RPMI8226 (cell line): Measurements from ENCODE around the gene DUOX1.
"Not testable (repeated sequence)": the region's sequence is repeated elsewhere in the genome, so short reads cannot be mapped to it uniquely, and the experiment has no call there.

Experiments used
- DNase-seq: peaks from one replicate; pipeline ENCODE4 v3.0.0-alpha.2; 2015

DUOX1 gene

DNA sequence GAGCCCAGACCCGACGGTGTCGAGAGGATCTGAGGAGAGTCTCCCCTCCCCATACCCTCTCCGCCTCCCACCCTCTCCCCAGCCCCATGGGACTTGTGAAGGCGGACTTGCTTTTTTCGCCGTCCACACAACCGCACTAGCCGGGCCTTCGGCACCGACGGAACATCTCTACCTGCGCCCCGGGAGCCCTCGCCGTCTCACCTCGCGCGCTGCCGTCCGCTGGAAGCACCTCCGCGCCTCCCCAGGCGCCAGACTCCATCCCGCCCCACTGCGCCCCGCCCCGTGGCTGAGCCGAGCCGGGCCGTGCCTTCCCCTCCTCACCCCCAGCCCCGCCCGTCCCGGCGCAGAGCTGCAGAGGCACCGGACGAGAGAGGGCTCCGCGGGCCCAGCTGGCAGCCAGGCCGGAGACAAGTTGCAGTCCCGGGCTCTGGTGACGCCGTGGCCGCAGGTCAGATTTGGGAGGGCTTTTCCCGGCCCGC, at the start of gene DUOX1, which contains the start of gene DUOXA1:
DUOX1 (plus strand) TSS at position 344 of the 479 bp plus-strand sequence. CDS start 1,973 bp downstream, outside the sequence.
DUOXA1 (minus strand) TSS at position 229 of the 479 bp plus-strand sequence. CDS start 6,865 bp downstream, outside the sequence.
- no peak for DNase-seq

DNA sequence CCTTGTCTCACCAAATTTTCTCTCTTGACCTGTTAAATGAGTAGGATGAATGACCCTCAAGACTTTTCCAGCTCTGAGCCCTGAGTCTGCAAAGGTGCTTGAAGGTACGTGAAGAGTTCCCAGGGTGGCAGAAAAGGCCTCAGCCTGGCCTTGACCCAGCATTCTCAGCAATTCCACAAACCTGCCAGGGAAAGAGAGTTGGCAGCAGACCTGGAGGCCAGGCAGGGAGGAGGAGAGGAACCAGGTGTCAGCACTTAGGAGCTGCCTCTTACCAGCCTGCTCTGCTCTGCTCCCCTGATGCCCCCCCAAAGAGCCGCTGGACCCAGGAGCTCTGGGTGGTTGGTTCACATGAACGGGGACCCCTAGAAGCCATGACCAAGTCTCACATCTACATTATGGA, 49.2 kb upstream of the DUOX1 start:
- DNase-seq = not testable (repeated sequence)

DNA sequence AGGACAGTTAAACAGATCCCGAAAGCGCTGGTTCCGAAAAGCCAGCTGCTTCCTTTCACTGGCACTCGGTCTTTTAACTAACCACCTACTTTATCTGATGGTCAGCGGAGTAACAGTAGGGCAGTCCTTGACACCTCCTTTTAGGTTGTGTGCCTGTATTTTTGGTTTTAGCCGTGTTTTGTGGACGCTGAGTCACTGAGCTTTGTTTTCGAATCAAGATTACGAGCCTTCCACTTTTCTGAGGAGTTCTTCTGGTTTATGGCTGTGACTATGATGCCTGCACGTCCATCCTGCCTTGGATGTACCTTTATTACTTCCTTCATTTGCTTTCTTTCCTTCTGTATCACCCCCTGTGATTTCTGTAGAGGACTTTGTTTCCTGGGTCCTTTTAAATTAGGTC, 47.4 kb upstream of the DUOX1 start:
- not testable (repeated sequence) for DNase-seq

DNA sequence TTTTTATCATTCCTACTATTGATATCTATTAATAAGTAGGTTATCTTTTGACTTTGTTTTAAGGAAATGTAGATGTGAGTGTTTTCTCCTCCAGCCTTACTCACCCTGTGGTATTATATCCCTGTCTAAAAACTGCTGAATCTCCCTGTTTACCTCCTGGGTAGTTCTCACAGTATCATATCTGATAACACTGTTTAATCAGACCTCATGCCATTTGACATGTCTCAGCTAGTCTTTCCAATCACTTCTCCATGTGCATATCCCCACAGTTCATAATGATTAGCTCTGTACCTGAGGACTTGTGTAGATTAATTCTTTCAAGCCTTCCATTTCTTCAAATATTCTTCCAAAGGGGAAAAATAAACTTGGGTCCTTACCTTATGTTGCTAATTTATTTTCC, 46.6 kb upstream of the DUOX1 start:
- no peak for DNase-seq

DNA sequence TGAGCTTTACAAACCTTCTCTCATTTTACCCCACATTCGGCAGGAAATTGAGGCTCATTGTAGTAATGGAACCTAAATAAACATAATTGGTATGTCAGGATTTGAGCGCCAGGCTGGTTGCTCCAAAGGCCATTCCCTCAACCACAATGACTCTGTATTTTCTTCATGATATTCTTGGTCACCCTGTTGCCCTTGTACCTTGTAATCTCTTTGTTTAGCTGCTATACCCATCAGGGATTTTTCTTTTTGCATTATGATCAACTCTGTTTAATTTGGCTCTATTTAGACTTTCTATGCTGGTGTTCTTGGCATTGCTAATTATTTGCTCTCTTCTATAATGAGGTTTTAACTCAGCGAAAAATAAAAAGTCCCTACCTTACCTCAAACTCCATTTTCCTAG, 45.6 kb upstream of the DUOX1 start:
- DNase-seq = no peak

DNA sequence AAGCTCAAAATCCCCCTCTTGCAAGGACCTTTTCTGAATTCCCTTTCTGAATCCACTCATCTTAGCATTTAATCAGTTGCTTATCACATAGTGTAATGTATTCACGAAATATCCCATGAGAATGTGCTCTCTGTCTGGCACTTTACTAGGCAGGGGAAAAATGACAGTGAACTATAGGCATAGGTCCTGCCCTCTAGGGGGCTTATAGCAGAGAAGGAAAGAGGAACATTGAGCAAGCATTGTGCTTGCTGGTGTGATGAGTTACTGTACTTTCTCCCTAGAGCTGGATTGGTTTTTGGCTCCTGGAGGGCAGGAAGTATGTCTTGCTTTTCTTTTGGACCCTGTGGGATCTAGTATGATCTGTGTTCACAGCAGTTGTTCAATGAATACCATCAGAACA, 42.3 kb upstream of the DUOX1 start:
- DNase-seq = no peak

DNA sequence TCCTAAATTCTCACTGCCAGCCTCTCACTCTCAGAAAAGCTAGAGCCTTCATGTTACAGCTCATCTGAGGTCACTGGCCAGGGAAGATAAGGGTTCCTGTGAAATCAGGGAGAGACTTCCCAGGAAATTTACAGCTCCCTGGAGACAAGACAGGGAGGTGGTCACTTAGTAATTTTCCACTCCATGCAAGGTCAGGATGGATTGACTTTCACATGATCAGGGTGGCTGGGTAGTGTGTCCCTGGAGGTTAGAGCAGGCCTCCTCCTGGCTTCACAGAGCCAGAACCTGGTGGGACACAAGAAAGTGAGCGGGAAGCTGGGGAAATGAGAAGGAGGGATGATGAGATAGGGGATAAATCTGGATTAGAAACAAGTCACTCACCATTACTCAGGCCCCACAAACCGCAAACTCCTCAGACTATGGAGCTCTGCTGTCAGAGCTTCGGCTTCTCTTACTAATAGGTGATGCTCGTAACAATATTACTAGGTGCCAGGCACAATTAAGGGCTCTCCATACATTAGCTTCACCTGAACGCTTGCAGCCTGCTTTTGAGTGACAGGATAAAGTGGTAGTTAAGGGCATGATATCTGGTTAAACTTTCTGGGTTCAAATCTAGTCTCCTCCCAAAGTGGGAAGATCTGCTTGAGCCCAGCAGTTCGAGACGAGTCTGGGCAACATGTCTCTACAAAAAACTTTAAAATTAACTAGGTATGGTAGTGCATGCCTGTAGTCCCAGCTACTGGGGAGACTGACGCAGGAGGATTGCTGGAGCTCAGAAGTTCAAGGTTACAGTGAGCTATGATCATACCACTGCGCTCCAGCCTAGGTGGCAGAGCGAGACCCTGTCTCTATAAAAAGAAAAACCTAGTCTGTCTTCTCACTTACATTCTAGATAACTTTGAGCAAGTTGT, 40.7 kb upstream of the DUOX1 start:
- no peak for DNase-seq

DNA sequence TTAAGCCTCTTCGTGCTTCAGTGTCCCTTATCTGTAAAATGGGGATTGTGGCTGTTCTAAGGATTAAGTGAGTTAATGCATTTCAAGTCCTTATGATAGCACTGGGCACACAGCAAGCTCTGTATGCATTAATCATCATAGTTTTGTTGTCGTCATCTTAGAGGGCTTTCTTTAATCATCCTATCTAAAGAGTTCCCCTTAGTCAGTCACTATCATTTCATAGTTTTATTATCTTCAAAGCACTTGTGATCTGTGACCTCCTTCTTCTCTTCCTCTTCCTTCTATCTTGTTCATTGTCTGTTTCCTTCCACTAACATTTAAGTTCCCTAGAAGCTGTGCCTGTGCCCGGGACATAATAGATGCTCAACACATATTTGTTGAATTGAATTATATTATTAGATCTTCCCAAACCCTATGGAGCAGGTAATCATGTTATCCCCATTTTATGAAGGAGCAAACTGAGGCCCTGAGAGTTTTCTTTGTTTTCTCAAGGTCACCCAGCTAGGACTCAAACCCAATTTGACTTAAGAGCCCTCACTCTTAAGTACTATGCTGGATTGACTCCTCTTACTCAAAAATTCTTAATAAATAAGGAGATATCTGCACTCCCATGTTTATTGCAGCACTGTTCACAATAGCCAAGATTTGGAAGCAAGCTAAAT, 40.0 kb upstream of the DUOX1 start:
- DNase-seq = no peak

DNA sequence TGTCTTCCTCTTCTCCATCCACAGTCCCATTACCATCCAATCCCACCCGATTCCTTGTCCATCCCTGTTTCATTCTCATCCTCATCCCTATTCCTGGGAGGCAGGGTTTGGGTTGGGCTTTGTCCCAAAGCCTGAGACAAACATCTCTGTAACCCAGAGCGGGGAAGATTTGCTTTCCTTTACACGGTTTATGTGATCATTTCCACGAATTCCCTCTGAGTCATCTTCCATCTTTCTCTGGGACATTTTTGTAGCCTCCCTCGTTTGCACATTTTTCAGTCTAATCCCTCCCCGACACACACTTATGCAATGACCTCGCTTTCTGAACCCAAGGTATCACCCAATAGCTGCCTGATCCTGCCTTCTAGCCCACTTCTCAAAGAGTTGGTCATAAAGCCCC, 38.6 kb upstream of the DUOX1 start:
- DNase-seq = no peak

DNA sequence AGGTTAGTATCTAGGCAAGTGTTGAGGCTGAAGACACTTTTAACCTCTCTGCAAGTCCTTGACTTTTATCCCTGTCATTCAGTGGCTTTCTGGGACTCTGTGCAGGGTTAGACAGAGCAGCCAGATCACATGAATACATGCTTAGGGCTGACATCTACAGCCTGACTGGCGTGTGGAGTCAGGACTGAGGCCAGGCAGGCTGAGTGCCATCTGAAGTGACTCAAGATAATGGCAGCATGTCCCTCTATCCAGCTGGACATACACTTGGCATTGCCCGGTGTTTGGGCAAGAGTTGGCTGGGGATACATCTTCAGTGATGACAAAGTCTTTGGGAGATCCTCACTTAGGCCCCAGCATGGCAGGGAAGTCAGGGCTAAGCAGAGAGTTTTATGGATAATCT, 38.2 kb upstream of the DUOX1 start:
- no peak for DNase-seq

DNA sequence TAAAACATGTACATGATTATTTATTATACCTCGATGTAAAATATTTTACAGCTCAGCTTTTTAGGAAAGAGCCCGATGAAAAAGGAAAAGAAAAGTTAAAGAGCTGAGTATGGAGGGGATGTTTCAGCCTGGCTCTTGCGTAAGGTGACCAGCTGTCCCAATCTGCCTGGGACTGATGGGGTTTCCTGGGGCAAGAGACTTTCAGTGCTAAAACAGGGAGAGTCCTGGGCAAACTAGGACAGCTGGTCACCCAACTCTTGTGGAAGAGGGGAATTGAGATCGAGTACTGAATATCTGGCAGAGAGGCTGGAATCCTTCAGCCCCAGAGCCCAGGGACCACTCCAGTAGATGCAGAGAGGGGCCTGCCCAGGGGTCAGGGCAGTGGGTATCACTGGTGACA, 36.8 kb upstream of the DUOX1 start:
- no peak for DNase-seq

DNA sequence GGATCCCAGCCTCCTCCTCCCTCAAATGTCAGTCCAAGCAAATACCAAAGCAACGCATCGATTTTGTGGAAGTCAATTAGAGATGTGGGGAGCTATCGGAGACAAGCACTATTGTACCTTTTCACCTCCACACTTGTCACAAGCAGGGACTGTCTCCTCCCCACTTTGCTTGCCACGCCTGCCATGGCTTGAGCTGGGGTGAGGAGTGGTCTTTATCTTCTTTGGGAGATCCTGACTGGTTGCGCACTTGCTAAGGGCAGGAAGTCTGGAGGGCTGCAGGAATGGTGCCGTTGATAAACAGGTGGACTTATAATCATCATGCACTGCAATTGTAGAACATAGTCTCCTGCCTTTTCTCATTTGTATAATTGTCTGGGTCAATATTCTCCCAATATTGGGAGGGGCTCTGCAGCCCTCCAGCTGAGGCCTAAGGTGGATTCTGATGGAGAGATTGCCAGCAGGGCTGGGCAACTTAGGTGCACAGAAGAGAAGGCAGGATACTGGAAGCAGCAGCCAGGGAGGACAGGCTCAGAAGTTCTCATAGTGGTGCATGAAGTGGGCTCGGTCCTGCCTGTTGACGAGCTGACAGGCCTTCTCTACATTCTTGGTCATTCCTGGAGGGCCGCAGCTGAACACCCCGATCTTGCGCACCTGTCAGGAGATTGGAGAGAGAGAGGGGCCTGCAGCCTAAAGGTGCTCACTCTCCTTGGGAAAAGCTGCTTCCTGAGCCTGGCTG, 36.0 kb upstream of the DUOX1 start:
- DNase-seq = no peak

DNA sequence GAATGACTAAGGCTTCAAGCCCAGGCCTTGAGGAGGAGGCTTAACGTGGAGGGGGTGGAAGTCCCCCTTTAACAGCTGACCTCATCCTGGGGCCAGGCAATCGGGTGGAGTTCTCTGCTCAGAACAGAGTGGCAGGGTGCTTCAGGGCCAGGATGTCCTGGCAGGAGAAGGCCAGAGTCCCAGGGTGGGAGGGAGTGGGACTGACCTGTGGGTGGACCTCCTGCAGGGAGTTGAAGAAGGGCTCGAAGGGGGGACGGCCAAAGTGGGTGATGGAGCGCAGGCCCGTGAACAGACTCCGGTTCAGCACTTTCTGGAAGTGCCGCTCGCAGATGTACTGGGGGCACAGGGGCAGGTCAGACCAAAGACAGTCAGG, 35.5 kb upstream of the DUOX1 start:
- no peak for DNase-seq

DNA sequence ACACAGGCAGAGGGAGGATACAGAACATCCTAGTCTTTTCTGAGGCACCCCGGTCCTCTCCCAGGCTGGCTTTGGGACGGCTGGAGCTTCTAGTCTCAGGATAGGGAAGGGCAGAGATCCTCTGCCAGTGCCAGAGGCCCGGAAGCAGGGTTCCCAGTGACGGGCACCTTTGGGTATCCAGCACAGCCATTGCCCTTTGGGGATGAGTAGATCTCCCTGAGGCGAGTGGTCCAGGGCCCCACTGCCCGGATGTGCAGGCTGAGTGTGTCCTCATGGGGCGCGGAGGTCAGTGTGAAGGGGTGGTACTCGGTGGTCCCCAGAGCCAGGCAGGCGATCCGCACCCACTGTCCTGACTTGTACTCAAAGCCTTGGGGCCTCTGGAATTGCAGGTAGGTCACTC, 34.1 kb upstream of the DUOX1 start:
- DNase-seq = no peak

DNA sequence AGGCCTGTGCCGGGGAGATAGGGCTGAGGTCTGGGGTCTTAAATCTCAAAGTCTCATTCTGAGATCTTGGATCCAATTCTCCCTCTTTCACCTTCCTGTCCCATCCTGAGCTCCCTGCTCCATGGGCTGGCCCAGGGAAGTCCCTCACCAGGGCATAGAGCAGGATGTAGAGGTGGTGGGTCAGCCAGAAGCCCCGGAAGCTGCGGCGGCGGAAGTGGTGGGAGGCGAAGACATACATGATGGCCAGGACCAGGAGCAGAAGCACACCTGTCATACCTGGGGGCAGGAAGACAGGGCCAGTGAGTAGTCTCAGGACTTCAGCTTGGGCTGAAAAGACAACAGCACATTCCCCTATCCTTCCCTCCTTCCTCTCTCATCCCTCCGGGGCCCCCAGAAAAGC, 32.3 kb upstream of the DUOX1 start:
- no peak for DNase-seq

DNA sequence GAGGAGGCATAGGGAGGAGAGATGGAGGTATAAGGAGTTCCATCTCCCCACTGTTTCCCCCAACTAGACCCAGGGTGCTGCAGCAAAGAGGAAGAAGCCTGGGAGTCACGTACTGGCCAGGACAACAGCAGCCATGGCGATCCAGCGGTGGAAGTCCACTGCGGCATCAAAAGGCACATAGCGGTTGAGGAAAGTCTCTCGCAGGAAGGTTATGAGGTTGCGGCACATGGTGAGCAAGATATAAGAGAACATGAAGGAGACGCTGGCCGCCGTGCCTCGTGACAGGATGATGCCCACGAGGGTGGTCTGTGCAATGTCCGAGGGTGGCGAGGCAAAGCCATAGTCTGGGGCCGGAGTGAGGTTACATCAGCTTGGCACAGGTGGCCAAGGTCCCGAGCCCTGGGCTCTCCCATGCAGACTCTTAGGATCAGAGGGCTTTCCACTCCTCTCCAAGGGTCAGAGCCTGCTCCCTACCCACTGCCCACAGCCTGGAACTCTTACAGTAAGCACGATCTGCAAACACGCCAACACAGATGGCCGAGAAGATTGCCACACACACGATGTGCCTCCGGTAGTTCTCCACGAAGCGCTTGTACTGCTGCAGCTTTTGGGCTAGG, 30.1 kb upstream of the DUOX1 start:
- DNase-seq = no peak

DNA sequence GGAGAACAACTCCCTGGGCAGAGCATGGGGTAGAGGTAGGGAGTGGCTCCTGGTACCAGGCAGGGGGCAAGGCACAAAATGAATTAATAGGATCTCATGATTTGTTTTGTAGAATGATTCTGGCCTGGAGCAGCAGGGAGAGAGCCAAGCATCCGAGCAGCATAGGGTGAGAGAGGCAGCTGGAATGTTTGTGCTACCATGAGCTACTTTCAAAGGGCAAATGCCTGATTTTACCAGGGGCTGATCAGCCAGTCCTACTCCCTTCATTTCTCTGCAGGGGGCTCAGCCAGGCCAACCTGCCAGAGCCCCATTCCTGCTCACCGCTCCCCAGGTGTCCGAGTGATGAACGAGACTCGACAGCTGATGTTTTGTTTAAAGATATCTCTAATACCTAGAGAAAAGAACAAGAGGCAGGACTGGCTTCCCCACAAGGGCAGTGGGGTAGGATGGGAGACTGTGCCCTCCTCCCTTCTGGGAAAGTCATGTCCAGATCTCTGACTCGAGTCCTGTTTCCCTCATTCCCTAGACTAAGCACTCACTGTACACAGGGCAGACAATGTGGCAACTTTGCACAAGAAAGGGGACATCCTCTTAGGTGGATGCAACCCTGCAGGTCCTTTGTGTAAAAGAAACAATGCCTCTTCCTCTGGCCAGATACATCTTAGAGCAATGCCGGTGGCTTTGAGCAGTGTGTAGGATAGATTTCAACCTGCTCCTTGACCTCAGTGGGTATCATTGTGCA, 28.7 kb upstream of the DUOX1 start:
- no peak for DNase-seq

DNA sequence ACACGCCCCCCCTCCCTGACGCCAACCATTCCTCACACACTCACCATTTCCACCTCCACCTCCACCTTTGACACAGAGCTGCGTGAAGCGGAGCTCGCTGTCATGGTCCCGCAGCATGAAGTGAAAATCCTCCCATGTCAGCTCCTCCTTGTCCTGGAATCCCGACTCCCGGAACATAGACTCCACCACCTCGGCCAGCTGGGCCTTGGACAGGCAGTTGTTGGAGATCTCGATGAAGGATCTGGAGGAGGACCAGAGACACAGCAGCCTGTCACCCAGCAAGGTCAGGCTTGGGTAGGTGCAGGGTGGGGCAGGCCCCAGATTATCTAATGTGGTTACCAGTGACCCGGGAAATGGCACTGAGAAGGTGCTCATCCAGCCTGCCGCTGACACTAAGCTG, 28.0 kb upstream of the DUOX1 start:
- DNase-seq = no peak

DNA sequence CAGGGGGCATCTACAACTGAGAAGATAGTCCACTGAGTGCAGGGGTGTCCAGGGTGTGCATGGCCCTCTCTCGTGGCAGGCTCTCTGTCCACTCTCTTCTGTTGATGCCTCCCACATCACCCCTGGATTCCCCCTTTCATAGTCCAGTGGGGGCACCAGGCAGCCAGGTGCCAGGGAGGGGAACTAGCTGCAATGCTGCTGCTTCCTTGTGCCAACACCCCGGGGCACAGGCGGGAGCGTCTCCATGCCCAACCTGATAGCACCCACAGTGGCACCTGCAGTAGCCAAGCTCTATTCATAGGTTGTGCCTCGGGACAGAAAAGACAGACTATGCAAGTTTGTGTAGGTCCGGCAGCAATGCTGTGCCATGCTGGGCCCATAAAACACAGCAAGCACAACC, 27.6 kb upstream of the DUOX1 start:
- no peak for DNase-seq

DNA sequence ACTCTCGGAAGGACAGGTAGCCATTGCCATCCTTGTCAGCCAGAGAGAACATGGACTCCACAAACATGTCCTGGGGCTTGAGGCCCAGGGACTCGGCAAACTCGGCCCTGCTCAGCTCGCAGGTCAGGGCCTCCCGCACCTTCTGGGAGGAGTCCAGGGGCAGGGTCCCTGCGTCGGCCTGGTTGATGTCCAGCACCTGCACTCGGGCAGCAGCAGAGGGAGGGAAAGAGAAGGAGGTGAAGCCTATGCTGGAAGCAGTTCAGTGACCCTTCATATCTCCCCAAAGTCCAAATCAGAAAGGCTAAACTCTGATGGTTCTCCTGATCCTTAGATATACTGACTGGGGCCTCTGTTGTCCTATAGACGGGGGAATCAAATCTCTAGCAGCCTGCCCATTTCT, 25.6 kb upstream of the DUOX1 start:
- DNase-seq = not testable (repeated sequence)

DNA sequence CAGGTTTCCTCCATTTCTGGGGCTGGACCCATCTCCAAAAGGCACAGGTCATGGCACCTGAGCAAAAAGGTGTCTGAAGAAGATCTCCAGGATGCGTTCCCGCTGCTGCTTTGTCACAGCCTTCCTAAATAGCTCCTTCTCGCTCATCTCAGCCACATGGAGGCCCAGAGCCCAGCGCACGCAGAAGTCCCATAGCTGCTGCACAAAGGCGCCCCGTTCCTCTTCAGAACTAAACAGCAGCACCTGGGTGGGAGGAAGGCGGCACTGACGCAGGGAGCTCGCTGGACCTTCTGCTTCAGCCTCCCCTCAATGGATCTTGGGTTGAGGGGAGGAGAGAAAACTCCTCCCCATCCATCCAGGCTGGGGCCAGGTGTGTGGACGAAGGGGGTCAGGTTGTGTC, 24.2 kb upstream of the DUOX1 start:
- no peak for DNase-seq
